Sigmoid colon (tissue), 7 donors: Measurements from ENCODE around the gene PAM16. TPM values are rescaled to one million over a fixed set of nuclear protein-coding genes. Genes with fewer than 3 reads are reported as not detected.

Experiments used
- DNase-seq: peaks from one replicate; pipeline ENCODE4 v3.0.0-alpha.2; 2019
- H3K27ac ChIP-seq, 4 donors: fragments of 200-600 bp; sonication (generic); one replicate each; pipeline ENCODE4 v1.5.1; 2016 to 2019; ENCODE audit warnings: mild to moderate bottlenecking in 1 of 4
- H3K27me3 ChIP-seq, 3 donors: fragments of 200-600 bp; sonication (generic); one replicate each; pipeline ENCODE4 v1.5.1; 2019; ENCODE audit warnings: mild to moderate bottlenecking in 1 of 3
- H3K36me3 ChIP-seq, 4 donors: fragments of 200-600 bp; sonication (generic); one replicate each; pipeline ENCODE4 v1.5.1; 2016 to 2019
- H3K4me1 ChIP-seq, 4 donors: fragments of 200-600 bp; sonication (generic); one replicate each; pipeline ENCODE4 v1.5.1; 2017 to 2019
- H3K4me3 ChIP-seq, 4 donors: fragments of 200-600 bp; sonication (generic); one replicate each; pipeline ENCODE4 v1.5.1; 2017 to 2019; ENCODE audit warnings: mild to moderate bottlenecking in 2 of 4, moderate library complexity in 1 of 4
- H3K9me3 ChIP-seq, 4 donors: fragments of 200-600 bp in 3 of 4; sonication (generic) in 3 of 4; one replicate each; pipeline versions ENCODE4 v1.5.1 to v1.6.1; 2013 to 2019
- EP300 ChIP-seq, 4 donors: sonication (generic); formaldehyde crosslinking; IDR thresholded peaks; one replicate each; pipeline ENCODE4 v1.6.1; 2017; ENCODE audit warnings: antibody characterized with exemption in 4 of 4
- POLR2A ChIP-seq, 2 donors: fragments of 450-650 bp; IDR thresholded peaks; one replicate each; pipeline ENCODE4 v1.6.1; 2016; ENCODE audit warnings: antibody characterized with exemption in 2 of 2, mild to moderate bottlenecking in 2 of 2, moderate library complexity in 2 of 2
- POLR2AphosphoS5 ChIP-seq, 4 donors: sonication (generic); formaldehyde crosslinking; IDR thresholded peaks; one replicate each; pipeline ENCODE4 v1.6.1; 2017; ENCODE audit warnings: antibody characterized with exemption in 4 of 4
- WGBS, 2 donors: extraction: QIAGEN DNeasy Blood & Tissue Kit; methylation state at CpG; one replicate each; pipeline ENCODE4 v1.1.7; 2013; 5-methylcytosine and 5-hydroxymethylcytosine counted together
- intact Hi-C: fragments of 100-400 bp; cut with DNase I; formaldehyde crosslinking; loops from one replicate; pipeline ENCODE4 v1.15.1; 2023
- polyA plus RNA-seq, 3 donors: library from polyadenylated mRNA; stranded (reverse); fragments of 200-250 nt; gene quantifications; one replicate each; pipeline ENCODE4 v1.2.3, GENCODE V29; 2013
- total RNA-seq, 4 donors: library from RNA; depleted of rRNA; stranded (reverse); fragments of >200 nt; gene quantifications; one replicate each; pipeline ENCODE4 v1.1.0, GENCODE V29; 2016
- TF ChIP-seq, protein P1 (sequence below), 4 experiments: fragments of 450-650 bp in 3 of 4; fragments of 200-600 bp in 1 of 4; IDR thresholded peaks; one replicate each; pipeline ENCODE4 v1.5.1; 2016 to 2019; ENCODE audit warnings: antibody characterized with exemption in 4 of 4, mild to moderate bottlenecking in 3 of 4, moderate library complexity in 2 of 4
- donor health status: healthy with polysubstance abuse.
- donor health status: Bipolar disorder and iron deficiency.
- donor health status: healthy.

PAM16 gene
- total and polyA plus RNA-seq, 7 donors: 36.0 to 57.0 (median 49.0) TPM

DNA sequence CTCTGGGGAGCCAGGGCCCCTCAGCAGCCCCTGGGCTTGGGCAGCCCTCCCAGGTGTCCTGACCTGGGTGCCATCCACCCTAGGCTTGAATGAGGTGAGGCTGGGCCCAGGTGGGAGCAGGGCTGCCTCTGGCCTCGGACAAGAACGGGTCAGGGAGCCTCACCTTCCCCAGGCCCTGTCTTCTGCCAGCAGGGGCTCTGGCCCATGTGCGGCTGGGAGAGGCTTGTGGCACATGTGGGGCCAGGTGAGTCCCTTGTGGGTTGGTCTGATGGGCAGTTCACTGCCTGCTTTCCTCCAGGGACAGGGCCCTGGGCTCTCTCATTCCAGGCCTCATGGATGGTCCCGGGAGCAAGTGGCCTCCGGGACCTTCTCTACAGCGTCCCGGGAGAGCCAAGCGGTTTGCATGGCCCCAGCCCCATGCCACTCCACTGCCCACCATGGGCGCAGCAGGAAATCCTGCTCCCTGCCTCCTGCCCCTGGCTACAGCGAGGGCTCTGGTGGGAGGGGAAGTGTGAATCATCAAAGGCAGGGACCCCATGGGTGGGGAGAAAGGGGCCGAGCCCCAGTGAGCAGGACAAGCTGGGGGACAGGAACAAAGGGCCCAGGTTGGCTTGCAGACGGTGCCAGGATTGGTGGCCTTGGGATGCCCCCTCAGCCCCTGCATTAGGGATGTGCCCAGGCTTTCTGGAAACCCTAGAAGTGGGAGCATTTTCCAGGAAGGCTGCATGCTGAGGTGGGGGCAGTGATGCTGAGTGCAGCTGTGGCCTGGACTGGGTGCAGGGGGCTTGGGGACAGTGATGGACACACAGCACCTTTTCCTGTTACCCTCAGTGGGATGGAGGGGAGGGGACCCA lies 32.7 kb upstream of the PAM16 start:
- TF ChIP-seq, protein P1, sequence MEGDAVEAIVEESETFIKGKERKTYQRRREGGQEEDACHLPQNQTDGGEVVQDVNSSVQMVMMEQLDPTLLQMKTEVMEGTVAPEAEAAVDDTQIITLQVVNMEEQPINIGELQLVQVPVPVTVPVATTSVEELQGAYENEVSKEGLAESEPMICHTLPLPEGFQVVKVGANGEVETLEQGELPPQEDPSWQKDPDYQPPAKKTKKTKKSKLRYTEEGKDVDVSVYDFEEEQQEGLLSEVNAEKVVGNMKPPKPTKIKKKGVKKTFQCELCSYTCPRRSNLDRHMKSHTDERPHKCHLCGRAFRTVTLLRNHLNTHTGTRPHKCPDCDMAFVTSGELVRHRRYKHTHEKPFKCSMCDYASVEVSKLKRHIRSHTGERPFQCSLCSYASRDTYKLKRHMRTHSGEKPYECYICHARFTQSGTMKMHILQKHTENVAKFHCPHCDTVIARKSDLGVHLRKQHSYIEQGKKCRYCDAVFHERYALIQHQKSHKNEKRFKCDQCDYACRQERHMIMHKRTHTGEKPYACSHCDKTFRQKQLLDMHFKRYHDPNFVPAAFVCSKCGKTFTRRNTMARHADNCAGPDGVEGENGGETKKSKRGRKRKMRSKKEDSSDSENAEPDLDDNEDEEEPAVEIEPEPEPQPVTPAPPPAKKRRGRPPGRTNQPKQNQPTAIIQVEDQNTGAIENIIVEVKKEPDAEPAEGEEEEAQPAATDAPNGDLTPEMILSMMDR (IDR thresholded peaks at IDR 0.05): no peak
- TF ChIP-seq EP300 (IDR thresholded peaks at IDR 0.05) (no peak), POLR2A (IDR thresholded peaks at IDR 0.05) (no peak), POLR2AphosphoS5 (IDR thresholded peaks at IDR 0.05) (no peak)
- DNase-seq: no peak
- whole genome bisulfite sequencing, 2 donors: 93 to 95% methylated on average over 12 of the region's 12 CpGs
- H3K27ac ChIP-seq: no peak overlapping the region
- no peaks in the 10 kb centered on the region for H3K9me3 ChIP-seq
- peaks cover 0 to 34% (median 12%) of the 10 kb centered on the region in 4 donors for H3K4me1 ChIP-seq
- no peak overlapping the region for H3K4me3 ChIP-seq
- H3K27me3 ChIP-seq: no peaks in the 10 kb centered on the region
- H3K36me3 ChIP-seq: peaks cover 5 to 42% (median 18%) of the 10 kb centered on the region in 4 donors
- intact Hi-C loops: no loop called here

DNA sequence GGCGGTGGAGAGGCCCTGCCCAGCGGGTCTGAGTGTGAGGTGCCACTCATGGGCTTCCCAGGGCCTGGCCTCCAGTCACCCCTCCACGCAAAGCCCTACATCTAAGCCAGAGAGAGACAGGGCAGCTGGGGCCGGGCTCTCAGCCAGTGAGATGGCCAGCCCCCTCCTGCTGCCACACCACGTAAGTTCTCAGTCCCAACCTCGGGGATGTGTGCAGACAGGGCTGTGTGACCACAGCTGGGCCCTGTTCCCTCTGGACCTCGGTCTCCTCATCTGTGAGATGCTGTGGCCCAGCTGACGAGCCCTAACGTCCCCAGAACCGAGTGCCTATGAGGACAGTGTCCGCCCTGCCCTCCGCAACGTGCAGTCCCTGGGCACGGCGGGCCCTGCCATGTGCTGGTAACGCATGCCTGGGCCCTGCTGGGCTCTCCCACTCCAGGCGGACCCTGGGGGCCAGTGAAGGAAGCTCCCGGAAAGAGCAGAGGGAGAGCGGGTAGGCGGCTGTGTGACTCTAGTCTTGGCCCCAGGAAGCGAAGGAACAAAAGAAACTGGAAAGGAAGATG lies 31.8 kb upstream of the PAM16 start:
- H3K36me3 ChIP-seq: peaks cover 5 to 39% (median 15%) of the 10 kb centered on the region in 4 donors
- 92 to 93% methylated on average over 21 of the region's 21 CpGs for WGBS, 2 donors
- intact Hi-C loops: no loop called here
- no peaks in the 10 kb centered on the region for H3K27me3 ChIP-seq
- TF ChIP-seq, protein P1 (IDR thresholded peaks at IDR 0.05): no peak
- TF ChIP-seq POLR2AphosphoS5 (IDR thresholded peaks at IDR 0.05) (no peak), POLR2A (IDR thresholded peaks at IDR 0.05) (no peak), EP300 (IDR thresholded peaks at IDR 0.05) (no peak)
- no peak for DNase-seq
- no peak overlapping the region for H3K27ac ChIP-seq
- H3K4me3 ChIP-seq: no peak overlapping the region
- no peaks in the 10 kb centered on the region for H3K9me3 ChIP-seq
- H3K4me1 ChIP-seq: peaks cover 0 to 40% (median 19%) of the 10 kb centered on the region in 4 donors

DNA sequence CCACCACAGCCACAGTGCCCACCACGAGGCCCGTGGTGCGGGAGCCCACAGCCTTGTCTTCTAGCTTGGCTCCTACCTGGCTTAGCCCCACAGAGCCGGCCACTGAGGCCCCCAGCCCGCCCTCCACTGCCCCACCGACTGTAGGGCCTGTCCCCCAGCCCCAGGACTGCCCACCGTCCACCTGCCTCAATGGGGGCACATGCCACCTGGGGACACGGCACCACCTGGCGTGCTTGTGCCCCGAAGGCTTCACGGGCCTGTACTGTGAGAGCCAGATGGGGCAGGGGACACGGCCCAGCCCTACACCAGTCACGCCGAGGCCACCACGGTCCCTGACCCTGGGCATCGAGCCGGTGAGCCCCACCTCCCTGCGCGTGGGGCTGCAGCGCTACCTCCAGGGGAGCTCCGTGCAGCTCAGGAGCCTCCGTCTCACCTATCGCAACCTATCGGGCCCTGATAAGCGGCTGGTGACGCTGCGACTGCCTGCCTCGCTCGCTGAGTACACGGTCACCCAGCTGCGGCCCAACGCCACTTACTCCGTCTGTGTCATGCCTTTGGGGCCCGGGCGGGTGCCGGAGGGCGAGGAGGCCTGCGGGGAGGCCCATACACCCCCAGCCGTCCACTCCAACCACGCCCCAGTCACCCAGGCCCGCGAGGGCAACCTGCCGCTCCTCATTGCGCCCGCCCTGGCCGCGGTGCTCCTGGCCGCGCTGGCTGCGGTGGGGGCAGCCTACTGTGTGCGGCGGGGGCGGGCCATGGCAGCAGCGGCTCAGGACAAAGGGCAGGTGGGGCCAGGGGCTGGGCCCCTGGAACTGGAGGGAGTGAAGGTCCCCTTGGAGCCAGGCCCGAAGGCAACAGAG lies 31.0 kb upstream of the PAM16 start:
- TF ChIP-seq POLR2A (IDR thresholded peaks at IDR 0.05) (no peak), EP300 (IDR thresholded peaks at IDR 0.05) (no peak), POLR2AphosphoS5 (IDR thresholded peaks at IDR 0.05) (no peak)
- TF ChIP-seq, protein P1 (IDR thresholded peaks at IDR 0.05): no peak
- Histone ChIP-seq H3K27ac (no peak overlapping the region), H3K27me3 (no peaks in the 10 kb centered on the region), H3K4me1 (peaks cover 0 to 42% (median 26%) of the 10 kb centered on the region in 4 donors), H3K9me3 (no peaks in the 10 kb centered on the region), H3K36me3 (peaks cover 5 to 32% (median 13%) of the 10 kb centered on the region in 4 donors), H3K4me3 (no peak overlapping the region)
- DNase-seq: no peak
- intact Hi-C loops: no loop called here
- 95% methylated on average over 55 of the region's 55 CpGs for WGBS, 2 donors

DNA sequence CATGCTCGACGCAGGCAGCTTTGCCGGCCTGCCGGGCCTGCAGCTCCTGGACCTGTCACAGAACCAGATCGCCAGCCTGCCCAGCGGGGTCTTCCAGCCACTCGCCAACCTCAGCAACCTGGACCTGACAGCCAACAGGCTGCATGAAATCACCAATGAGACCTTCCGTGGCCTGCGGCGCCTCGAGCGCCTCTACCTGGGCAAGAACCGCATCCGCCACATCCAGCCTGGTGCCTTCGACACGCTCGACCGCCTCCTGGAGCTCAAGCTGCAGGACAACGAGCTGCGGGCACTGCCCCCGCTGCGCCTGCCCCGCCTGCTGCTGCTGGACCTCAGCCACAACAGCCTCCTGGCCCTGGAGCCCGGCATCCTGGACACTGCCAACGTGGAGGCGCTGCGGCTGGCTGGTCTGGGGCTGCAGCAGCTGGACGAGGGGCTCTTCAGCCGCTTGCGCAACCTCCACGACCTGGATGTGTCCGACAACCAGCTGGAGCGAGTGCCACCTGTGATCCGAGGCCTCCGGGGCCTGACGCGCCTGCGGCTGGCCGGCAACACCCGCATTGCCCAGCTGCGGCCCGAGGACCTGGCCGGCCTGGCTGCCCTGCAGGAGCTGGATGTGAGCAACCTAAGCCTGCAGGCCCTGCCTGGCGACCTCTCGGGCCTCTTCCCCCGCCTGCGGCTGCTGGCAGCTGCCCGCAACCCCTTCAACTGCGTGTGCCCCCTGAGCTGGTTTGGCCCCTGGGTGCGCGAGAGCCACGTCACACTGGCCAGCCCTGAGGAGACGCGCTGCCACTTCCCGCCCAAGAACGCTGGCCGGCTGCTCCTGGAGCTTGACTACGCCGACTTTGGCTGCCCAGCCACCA lies 30.2 kb upstream of the PAM16 start:
- no peak for DNase-seq
- intact Hi-C loops: no loop called here

More for the DNA sequence above, 30.2 kb upstream of the PAM16 start:
- Histone ChIP-seq H3K27ac (peak overlapping the region in 1 of 4 donors; percentile 45), H3K27me3 (no peaks in the 10 kb centered on the region), H3K9me3 (no peaks in the 10 kb centered on the region), H3K4me1 (peaks cover 0 to 46% (median 35%) of the 10 kb centered on the region in 4 donors), H3K4me3 (no peak overlapping the region), H3K36me3 (peaks cover 5 to 31% (median 13%) of the 10 kb centered on the region in 4 donors)
- no peak for TF ChIP-seq EP300 (IDR thresholded peaks at IDR 0.05)
- TF ChIP-seq, protein P1 (IDR thresholded peaks at IDR 0.05): no peak
- TF ChIP-seq POLR2A (IDR thresholded peaks at IDR 0.05): no peak
- TF ChIP-seq POLR2AphosphoS5 (IDR thresholded peaks at IDR 0.05): no peak
- WGBS, 2 donors: 95% methylated on average over 59 of the region's 59 CpGs
